Neural cell (in vitro differentiated cells): ENCODE results near the gene ZCCHC14.

Experiments
- EP300 ChIP-seq: fragments of 450-650 bp; conservative IDR thresholded peaks from 2 replicates; pipeline ENCODE4 v1.6.1; 2014; ENCODE audit warnings: antibody characterized with exemption, mild to moderate bottlenecking, moderate library complexity; ENCODE audit not compliant: poor library complexity, severe bottlenecking
- EZH2 ChIP-seq: fragments of 200-600, 300-800 bp; shearing (Covaris generic), sonication (generic); IDR thresholded peaks from 2 replicates; pipeline ENCODE4 v1.6.1; 2014; ENCODE audit warnings: antibody characterized with exemption, low read length, borderline replicate concordance, mild to moderate bottlenecking; ENCODE audit not compliant: insufficient read depth, poor library complexity, severe bottlenecking
- MXI1 ChIP-seq: fragments of 450-650 bp; conservative IDR thresholded peaks from 2 replicates; pipeline ENCODE4 v1.6.1; 2014; ENCODE audit warnings: antibody characterized with exemption, mild to moderate bottlenecking; ENCODE audit not compliant: poor library complexity, severe bottlenecking
- POLR2AphosphoS5 ChIP-seq: IDR thresholded peaks from 2 replicates; pipeline ENCODE4 v1.6.1; 2012
- RAD21 ChIP-seq: fragments of 450-650 bp; conservative IDR thresholded peaks from 2 replicates; pipeline ENCODE4 v1.6.1; 2014; ENCODE audit warnings: antibody characterized with exemption, mild to moderate bottlenecking, moderate library complexity
- SMC3 ChIP-seq: fragments of 450-650 bp; conservative IDR thresholded peaks from 2 replicates; pipeline ENCODE4 v1.6.1; 2014; ENCODE audit warnings: antibody characterized with exemption, mild to moderate bottlenecking, moderate library complexity; ENCODE audit not compliant: poor library complexity
- TF ChIP-seq, protein P1 (sequence below): fragments of 450-650 bp; IDR thresholded peaks from 2 replicates; pipeline ENCODE4 v1.5.1; 2014; ENCODE audit warnings: antibody characterized with exemption, mild to moderate bottlenecking, moderate library complexity; ENCODE audit not compliant: poor library complexity, severe bottlenecking
- TF ChIP-seq, protein P2 (sequence below): IDR thresholded peaks from 2 replicates; pipeline ENCODE4 v1.6.1; 2012; ENCODE audit warnings: borderline replicate concordance

GRCh38 chr16:87423429-87423828 is 69.4 kb downstream of the ZCCHC14 start:
- TF ChIP-seq SMC3 (no peak), EZH2 (no peak), EP300 (no peak), RAD21 (no peak), POLR2AphosphoS5 (no peak), MXI1 (no peak)
- TF ChIP-seq, protein P1, sequence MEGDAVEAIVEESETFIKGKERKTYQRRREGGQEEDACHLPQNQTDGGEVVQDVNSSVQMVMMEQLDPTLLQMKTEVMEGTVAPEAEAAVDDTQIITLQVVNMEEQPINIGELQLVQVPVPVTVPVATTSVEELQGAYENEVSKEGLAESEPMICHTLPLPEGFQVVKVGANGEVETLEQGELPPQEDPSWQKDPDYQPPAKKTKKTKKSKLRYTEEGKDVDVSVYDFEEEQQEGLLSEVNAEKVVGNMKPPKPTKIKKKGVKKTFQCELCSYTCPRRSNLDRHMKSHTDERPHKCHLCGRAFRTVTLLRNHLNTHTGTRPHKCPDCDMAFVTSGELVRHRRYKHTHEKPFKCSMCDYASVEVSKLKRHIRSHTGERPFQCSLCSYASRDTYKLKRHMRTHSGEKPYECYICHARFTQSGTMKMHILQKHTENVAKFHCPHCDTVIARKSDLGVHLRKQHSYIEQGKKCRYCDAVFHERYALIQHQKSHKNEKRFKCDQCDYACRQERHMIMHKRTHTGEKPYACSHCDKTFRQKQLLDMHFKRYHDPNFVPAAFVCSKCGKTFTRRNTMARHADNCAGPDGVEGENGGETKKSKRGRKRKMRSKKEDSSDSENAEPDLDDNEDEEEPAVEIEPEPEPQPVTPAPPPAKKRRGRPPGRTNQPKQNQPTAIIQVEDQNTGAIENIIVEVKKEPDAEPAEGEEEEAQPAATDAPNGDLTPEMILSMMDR: no peak
- TF ChIP-seq, protein P2, sequence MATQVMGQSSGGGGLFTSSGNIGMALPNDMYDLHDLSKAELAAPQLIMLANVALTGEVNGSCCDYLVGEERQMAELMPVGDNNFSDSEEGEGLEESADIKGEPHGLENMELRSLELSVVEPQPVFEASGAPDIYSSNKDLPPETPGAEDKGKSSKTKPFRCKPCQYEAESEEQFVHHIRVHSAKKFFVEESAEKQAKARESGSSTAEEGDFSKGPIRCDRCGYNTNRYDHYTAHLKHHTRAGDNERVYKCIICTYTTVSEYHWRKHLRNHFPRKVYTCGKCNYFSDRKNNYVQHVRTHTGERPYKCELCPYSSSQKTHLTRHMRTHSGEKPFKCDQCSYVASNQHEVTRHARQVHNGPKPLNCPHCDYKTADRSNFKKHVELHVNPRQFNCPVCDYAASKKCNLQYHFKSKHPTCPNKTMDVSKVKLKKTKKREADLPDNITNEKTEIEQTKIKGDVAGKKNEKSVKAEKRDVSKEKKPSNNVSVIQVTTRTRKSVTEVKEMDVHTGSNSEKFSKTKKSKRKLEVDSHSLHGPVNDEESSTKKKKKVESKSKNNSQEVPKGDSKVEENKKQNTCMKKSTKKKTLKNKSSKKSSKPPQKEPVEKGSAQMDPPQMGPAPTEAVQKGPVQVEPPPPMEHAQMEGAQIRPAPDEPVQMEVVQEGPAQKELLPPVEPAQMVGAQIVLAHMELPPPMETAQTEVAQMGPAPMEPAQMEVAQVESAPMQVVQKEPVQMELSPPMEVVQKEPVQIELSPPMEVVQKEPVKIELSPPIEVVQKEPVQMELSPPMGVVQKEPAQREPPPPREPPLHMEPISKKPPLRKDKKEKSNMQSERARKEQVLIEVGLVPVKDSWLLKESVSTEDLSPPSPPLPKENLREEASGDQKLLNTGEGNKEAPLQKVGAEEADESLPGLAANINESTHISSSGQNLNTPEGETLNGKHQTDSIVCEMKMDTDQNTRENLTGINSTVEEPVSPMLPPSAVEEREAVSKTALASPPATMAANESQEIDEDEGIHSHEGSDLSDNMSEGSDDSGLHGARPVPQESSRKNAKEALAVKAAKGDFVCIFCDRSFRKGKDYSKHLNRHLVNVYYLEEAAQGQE: no peak
